Stimulated activated CD4-positive, alpha-beta T cell treated with anti-CD3 and anti-CD28 coated beads, Interleukin-2, amount 100 ng/mL, for 4 hours (primary cell): ENCODE data around the gene HEATR5B.
"Not testable (repeated sequence)": the region's sequence is repeated elsewhere in the genome, so short reads cannot be mapped to it uniquely, and the experiment has no call there.

Experiments
- DNase-seq: peaks from one replicate; pipeline ENCODE4 v3.0.0-alpha.2; 2020; ENCODE audit warnings: low read depth

Gene HEATR5B

DNA sequence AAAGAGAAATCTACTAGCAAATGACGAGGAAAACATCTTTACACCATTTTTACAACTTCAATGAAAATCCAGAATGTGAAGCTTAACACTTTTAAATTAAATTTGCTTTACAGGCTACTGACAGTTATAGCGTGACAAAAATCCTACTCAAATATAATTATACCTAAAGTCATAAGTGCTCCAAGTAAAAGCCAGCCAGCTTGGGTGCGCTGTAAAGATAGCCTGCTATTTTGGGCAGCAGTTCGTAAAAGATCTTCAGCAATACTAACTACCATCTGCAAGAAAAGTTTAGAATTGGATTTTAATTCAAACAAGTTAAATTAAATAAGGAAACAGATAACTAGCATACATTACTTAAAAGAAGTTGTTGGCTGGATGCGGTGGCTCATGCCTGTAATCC, 22.4 kb downstream of the HEATR5B start:
- no peak for DNase-seq

DNA sequence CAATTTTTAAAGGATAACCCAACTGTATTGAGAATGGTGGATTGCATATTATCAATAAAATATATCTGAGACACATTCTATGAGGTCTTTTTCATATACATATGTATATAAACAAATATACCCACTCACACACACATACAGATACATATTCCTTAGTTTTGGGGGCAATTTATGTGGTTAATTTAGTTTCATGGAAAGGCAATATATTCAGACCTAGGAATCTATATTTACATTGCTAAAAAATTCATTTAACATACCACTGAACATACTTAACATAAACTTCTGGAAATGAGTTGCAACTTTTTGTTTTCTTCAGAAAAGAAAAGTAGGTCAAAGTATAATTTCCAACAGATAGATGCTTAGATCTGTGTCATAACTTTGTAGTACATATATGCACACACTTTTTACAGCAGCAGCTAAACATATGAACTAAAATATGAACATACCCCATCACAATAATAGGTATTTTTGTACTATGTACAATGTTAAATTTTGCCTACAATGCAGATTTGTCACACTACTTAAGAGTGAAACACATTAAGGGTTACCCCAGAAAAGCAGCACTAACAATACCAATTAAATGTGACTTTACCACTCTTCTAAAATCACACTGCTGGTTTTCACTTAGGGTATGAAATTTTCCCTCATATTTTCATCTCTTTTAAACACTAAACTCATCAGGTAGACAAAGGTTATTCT, 23.0 kb downstream of the HEATR5B start:
- no peak for DNase-seq

DNA sequence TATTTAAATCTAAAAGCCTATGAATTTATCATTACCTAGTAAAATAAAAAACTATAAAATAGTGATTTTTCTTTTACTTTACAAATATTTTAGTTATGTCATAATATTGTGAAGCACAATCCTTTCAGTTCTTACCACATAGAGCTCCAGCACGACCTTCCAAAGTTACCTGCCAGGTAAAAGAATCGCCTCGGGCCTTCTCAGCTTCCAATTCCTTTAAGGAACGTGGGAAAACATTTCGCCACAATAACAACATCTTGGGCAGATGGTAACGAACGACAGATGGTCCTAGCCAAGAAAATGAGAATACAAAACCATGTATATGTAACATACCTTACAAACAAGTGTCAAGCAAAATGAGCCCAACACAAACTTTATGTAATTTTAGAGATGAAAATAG, 23.7 kb downstream of the HEATR5B start:
- DNase-seq: no peak

DNA sequence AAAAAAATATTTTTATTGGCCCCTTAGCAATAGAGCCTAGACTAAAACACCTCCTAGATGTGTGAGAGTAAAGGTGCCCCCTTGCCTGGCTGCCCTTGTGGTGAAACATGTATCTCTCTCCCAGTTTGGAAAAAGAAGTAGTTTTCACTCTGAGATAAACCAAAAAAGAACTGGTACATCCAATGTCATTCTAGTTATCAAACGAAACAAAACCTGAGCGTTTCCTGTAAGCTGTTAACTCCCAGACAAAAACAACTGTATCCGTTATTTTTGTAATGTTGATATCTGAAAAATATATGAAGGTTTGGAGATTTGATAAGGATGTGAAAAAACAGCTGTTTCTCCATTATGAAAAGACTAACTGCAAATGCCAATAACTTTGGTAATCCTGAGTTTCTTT, 24.3 kb downstream of the HEATR5B start:
- DNase-seq: no peak

DNA sequence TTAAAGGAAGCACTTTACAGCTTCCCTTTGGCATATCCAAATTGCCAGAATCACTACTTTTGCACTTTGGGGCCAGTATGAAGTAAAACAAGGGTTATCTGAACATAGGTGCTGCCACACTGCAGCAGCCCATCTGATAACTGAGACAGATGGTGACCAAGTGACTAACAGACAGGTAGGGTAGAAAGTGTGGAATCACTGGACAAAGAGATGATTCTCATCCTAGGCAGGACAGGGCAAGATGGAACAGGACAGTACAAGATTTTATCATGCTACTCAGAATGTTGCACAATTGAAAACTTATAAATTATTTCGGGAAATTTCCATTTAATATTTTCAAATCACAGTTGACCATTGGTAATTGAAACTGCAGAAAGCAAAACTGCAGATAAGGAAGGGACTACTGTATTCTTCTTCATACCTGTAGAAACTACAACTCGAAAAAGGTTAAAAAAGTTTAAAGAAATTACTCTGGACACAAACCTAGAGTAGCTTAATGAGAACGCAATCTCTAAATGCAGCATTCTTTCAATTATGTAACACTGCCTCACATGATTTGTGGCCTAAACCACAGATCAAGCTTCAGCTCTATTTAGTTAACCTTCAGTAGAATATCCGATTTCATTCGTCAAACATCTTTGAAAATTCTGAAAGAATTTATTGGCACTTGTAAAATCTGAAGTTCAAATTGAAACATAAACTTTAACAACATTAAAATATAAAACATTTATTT, 31.4 kb downstream of the HEATR5B start:
- no peak for DNase-seq

DNA sequence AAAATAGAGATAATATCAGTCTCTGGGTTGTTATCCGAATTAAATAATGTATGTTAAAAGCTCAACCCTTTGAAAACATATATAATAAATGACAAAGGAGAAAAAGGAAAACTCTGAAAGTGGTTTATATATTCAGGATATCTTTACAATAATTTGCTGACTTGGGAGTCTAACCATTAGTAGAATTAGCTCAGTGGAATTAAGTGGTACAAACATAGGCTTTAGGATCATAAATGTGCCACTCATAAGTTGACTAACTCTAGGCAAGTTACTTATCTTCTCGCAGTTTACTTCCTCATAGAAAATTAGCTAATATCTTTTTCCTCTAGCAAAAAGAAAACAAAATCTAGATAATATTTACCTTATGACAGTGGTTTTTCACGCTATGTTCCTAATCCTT, 44.6 kb downstream of the HEATR5B start:
- no peak for DNase-seq

DNA sequence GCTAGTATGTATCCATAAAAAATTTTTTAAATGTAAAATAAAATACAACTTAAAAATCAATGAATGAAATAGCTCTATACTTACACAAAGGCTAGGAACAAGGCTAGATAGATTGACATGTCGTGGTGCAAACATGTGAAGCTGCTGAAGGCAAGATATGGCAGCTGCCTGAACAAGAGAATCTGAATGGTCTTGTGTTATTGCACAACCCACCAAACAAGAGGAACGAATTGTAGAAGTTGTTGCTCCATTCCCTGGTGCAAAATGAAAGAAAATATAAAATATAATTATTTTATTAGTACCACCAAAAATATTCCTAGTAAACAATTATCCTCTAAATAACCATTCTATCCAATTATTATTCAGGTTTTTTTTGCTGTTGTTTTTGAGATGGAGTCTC, 46.4 kb downstream of the HEATR5B start:
- no peak for DNase-seq

DNA sequence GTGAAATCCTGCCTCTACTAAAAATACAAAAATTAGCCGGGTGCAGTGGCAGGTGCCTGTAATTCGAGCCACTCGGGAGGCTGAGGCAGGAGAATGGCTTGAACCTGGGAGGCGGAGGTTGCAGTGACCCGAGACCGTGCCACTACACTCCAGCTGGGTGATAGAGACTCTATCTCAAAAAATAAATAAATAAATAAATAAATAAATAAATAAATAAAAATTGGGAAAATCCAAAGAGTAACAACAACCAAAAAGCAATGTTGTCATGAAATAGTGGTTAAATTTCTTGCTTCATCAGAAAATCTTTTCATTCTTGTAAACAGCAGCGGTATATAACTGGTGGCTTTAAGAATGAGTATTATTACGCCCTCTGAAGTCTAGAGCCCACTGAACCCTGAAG, 54.4 kb downstream of the HEATR5B start:
- no peak for DNase-seq

DNA sequence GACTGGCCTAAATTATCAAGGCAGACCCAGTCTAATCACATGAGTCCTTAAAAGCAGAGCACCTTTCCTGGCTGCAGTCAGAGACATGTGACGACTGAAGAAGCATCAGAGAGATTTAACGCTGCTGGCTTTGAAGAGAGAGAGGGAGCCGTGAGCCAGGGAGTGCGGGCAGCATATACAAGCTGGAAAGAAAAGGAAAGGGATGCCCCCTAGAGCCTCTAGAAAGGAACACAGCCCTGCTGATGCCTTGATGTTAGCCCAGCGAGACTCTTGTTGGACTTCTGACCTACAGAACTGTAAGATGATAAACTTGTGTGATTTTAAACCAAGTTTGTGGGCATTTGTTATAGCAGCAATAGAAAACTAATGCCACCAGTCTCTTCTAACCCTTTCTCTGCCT, 58.1 kb downstream of the HEATR5B start:
- DNase-seq: no peak

DNA sequence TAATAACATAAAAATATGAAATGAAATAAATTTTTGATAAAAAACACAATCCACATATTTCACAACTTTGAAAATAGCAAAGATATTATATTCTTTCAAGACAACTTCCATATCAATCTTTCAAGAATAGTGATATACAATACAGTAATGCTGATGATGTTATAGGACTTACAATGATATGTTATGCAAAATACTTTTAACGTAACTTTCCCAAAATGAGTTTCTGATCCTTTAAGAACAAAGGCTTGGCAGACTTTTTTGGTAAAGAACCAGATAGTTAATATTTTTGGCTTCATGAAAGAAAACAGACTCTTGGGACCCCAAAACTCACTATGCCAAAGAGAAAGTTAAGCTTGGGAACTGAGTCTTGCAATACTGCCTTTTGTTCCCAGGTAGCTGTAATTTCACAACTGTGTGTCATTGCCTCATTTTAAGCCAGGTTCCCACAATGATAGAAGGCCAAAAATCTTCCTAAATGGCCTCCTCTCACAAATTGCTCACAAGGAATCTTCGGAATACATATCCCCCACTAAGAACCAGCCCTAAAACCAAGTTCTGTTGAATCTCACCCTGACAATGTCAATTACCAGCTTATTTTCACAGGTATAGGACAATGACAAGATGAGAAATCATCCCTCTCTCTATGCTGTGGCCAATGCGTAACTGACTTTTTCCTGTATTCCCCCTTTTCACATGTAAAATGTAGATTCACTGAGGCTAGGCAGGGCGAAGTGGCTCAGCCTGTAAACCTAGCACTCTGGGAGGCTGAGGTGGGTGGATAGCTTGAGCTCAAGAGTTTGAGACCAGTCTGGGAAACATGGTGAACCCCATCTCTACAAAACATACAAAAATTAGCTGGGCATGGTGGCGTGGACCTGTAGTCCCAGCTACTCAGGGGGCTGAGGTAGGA, 63.0 kb downstream of the HEATR5B start:
- no peak for DNase-seq

DNA sequence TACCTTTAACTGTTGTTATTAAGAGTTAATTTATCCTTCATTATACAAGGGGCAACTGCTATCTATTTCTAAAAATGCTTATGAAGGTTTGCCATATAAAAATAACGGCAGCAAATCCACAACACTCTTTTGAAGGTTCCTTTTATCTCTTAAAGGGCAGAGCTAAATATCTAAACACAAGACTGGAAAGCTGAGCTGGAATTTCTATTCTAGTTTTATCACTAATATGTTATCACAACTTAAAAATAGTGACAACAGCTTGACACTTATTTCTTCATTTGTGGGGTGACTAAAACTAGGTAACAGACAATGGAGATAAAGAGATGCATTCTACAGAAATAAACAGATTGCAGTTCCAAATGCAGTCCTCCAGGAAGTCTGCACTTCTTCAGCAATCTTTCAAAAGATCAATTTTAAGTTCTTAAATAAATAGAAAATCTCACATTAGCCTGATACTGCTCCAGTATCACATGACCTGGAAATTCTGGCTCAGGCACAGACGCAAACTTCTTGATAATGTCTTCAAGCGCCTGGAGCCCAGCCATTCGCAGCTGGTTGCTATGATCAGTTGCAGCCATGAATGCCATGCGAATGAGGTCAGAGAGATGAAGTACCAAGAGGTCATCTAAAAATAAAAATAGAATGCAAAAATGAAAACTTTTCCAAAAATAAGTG, 63.8 kb downstream of the HEATR5B start:
- DNase-seq: no peak

DNA sequence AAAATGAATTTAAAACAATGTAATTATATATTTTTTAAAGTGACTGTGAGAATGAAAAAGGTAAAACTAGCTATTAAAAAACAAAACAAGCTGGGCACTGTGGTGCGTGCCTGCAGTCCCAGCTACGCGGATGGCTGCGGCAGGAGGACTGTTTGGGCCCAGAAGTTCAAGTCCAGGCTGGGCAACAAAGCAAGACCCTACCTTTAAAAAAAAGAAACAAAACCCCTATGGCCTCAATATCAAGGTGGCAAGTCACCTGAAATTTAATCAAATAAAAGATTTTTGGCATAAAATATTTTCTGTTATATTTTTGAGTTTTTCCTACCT, 70.9 kb downstream of the HEATR5B start:
- DNase-seq: no peak

DNA sequence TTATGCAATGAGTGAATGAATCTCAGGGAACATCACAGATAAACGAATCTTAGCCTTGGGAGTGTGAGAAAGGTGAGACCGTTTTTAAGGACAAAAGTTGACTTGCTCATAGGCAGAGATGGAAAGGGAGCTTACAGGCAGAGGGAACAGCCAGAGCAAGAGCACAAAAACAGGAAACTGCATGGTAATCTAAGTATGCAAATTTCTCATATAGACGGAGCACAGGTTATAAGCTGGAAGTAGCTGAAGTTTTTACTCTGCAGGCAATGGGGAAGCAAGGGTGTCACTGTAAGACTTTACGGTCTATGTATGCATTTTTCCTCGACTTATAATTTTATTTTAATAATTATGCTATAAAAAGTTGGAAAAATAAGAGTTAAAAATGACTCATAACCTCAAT, 73.0 kb downstream of the HEATR5B start:
- DNase-seq: no peak

DNA sequence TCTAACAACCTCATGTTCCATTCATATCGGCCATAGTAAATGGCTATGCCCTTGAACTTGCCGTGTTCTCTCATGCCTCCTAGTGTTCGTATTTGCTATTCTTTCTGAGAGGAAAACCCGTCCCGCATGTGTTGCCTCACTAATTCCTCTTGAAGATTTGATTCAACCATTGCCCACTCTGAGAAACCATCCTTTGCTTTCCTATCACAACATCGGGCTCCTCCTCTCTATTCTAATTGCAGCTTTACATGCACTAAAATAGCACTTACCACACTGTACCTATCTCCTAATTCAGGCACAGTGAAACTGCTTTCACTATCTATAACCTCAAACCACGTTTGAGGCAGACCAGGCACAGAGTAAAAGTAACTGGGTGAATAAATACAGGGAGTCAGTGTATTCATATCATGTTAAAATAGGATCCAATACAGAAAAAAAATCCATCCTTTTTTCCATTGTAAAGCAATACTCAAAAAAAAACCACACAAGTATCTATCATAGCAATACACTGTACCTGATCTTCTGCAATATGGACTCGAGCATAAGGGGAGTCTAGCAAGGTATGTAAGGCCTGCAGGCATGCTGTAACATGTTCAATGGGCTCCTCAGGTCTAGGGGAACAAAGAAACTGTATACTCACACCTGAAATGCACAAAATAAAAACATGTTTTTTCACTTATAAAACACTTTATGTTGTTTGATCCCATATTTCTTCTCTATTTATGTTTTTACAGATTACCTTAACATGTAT, 78.9 kb downstream of the HEATR5B start:
- DNase-seq: no peak

DNA sequence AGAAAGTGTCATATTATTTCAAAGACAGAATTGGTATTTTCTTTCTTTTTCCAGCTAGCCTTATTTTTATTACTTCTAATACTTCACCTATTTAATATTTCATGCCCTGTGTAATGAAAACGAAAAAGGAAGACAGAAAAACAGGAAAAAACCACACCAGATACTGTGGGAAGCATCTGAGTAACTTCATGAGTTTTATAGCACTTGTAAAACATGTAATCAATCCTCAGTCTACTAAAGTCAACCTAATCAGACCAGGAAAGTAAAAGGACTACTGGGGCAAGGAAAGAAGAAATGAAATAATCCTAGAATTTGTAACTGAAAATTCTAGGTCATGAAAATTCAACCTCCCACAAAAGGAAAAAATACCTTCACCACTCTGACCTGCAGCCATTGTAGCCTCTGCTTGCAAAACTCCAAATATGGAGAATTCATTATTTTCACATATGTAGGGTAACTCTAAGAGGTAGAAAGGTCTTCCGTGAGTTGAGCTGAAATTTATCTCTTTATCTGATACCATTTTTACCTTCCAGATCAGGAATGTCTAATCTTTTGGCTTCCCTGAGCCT, 83.1 kb downstream of the HEATR5B start:
- DNase-seq: no peak

DNA sequence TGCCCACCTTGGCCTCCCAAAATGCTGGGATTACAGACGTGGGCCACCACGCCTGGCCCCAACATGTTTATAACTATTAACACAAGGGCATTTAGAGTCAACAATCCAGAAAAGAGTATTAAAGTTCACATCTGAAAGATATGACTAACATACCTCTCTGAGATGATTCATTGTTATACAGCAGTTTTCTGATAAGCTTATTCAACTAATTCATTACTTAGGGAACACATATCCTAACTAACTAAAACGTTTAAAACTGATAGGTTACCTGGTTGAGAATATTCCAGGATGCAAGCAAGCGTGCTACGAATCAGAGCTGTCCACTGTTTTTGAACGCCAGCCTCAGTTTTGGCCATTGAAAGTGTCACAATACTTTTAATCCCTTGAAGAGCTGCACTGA, 83.9 kb downstream of the HEATR5B start:
- no peak for DNase-seq

DNA sequence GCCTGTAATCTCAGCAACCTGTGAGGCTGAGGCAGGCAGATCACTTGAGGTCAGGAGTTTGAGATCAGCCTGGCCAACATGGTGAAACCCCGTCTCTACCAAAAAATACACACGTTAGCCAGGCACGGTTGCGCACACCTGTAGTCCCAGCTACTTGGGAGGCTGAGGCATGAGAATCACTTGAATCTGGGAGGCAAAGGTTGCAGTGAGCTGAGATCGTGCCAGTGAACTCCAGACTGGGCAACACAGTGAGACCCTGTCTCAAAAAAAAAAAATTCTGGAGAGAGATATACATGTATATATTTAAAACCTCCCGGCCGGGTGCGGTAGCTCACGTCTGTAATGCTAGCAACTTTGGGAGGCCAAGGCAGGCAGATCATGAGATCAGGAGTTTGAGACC, 84.8 kb downstream of the HEATR5B start:
- not testable (repeated sequence) for DNase-seq

DNA sequence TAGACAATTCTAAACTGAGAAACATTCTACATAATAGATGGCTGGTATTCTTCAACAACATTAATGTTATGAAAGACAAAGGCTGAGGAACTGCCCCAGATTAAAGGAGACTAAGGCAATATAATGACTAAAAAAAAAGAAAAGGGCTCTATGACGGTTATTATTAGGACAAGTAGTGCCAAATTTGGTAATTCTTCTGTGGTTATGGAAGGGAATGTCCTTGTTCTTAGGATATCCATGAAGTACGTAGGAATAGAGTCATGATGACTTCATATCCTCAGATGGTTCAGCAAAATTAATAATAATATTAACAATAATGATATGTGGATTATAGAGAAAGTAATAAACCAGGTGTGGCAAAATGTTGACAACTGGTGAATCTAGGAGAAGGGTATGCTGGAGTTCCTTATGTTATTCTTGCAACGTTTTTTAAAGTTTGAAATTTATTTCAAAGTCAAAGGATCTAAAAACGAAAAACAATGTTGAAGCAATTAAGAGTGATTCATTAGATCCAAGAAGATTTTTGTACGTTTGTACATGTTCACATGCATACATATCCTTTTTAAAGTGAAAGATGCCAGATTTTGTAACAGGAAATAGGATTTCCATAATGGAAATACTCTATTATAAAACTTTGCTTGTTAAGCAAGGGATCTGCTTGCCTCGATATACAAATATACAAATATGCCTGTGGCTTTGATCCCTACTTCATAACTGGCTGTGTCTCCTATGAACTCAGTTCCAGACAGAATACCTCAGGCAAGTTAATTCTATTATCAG, 90.1 kb downstream of the HEATR5B start:
- no peak for DNase-seq

DNA sequence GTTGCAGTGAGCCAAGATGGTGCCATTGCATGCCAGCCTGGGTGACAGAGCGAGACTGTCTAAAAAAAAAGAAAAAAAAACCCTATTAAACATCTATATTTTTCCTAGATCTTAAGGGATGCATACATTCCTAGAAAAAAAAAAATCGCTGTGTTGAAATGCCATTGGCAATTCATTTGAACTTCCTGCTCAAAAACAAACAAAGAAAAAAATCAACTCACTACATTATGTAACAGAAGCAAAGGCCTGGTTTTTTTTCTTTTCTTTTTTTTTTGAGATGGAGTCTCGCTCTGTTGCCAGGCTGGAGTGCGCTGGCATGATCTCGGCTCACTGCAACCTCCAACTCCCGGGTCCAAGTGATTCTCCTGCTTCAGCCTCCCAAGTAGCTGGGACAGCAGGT, 96.2 kb downstream of the HEATR5B start:
- DNase-seq: no peak

DNA sequence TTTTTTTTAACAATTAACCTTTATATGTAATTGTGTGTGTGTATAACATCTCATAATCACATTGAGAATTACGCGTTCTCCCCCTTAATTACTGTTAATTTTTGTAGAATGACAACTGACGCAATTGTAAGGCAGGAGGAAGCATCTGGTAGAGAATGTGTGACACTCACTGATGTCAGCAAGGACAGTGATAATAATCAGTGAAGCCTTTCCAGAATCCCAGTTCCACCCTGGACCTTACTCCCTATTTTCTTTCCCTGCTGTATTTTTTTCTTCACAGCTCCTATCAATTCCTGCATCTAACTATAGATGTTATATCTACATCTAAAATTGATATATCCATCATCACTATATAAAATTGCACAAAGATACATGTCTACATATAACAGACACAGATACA, 101.7 kb downstream of the HEATR5B start:
- DNase-seq: no peak

DNA sequence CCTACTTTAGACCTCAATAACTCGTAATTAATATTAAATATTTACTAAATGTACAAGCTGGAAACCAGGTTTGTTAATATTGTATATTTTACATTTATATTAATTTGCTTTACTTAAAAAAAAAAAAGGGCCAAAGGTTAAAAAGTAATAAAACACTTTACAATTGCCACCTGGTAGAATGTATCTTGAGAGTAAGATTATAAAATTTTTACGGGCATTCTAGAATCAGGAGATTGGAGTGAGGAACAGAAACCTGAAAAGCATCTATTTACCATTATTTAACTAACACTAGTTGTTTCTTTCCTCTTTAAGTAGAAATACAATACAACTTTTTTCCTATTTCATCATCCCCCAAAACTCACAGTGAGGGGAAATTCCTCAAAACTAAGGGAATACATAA, 102.3 kb downstream of the HEATR5B start:
- no peak for DNase-seq
